OCI-LY1 (cell line): ENCODE measurements around the gene SMARCA5.

Experiments used
- EZH2 ChIP-seq: fragments of 200-600 bp; sonication (generic), shearing (Covaris generic); IDR thresholded peaks from 2 replicates; pipeline ENCODE4 v1.8.0; 2017; ENCODE audit warnings: borderline replicate concordance, mixed run types, mild to moderate bottlenecking, antibody characterized with exemption, low read length, moderate library complexity, mixed read lengths
- TF ChIP-seq, protein P1 (sequence below): fragments of 200-600 bp; sonication (generic), shearing (Covaris generic); IDR thresholded peaks from 2 replicates; pipeline ENCODE4 v1.5.1; 2017; ENCODE audit warnings: mild to moderate bottlenecking, antibody characterized with exemption, low read length, moderate library complexity, mixed read lengths

DNA sequence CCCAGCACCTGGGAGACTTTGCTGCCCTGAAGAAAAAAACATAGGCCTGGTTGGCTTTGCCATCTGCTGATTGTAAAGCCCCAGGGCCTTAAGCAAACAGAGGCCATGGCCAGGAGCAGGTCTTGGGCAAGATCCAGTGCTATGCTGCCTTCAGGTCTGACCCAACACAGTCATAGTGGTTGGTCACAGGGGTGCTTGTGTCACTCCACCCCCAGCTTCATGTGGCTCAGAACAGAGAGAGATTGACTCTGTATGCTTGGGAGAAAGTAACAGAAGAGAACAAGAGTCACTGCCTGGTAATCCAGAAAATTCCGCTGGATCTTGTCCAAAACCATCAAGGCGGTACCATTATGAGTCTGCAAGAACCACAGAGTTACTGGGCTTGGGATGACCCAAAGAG, 24.4 kb upstream of the SMARCA5 start:
- no peak for TF ChIP-seq EZH2
- TF ChIP-seq, protein P1, sequence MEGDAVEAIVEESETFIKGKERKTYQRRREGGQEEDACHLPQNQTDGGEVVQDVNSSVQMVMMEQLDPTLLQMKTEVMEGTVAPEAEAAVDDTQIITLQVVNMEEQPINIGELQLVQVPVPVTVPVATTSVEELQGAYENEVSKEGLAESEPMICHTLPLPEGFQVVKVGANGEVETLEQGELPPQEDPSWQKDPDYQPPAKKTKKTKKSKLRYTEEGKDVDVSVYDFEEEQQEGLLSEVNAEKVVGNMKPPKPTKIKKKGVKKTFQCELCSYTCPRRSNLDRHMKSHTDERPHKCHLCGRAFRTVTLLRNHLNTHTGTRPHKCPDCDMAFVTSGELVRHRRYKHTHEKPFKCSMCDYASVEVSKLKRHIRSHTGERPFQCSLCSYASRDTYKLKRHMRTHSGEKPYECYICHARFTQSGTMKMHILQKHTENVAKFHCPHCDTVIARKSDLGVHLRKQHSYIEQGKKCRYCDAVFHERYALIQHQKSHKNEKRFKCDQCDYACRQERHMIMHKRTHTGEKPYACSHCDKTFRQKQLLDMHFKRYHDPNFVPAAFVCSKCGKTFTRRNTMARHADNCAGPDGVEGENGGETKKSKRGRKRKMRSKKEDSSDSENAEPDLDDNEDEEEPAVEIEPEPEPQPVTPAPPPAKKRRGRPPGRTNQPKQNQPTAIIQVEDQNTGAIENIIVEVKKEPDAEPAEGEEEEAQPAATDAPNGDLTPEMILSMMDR, result no peak
